H1 (cell line): Measurements from ENCODE around the gene ADAMTS17. TPM values are rescaled to one million over a fixed set of nuclear protein-coding genes. Genes with fewer than 3 reads are reported as not detected.
A peak's percentile ranks its signal among the peaks of the same experiment; 100 is the strongest.

ENCODE experiments used
- CTCF ChIA-PET: fragments of 300-600 bp; sonication (Branson Sonifier 250); formaldehyde crosslinking; loops from one replicate; lab custom pipeline; 2021; ENCODE audit not compliant: partially characterized antibody; lab: Charles Lee
- POLR2A ChIA-PET: fragments of 300-600 bp; sonication (Branson Sonifier 250); formaldehyde crosslinking; loops from one replicate; lab custom pipeline; 2021; ENCODE audit warnings: inconsistent platforms; ENCODE audit not compliant: partially characterized antibody; lab: Charles Lee
- DNase-seq, 2 experiments: peaks; one replicate each; pipeline versions ENCODE4 v3.0.0 to v3.0.0-alpha.2; 2010 to 2022; ENCODE audit warnings: low spot score in 2 of 2, low read depth in 1 of 2, mixed read lengths in 1 of 2
- FAIRE-seq: peaks from 2 replicates; lab custom pipeline; 2011; peaks lifted over from hg19 to GRCh38; lab: Jason Lieb, UNC
- H2AFZ ChIP-seq: 2 replicates; pipeline ENCODE4 v1.8.1; 2012; ENCODE audit warnings: low read length, inconsistent platforms
- H2AK5ac ChIP-seq: 2 replicates; pipeline ENCODE4 v1.6.1; 2013; ENCODE audit warnings: low read depth, low read length
- H2BK120ac ChIP-seq: replicated peaks from 2 replicates; pipeline ENCODE3; 2013; ENCODE audit warnings: low read depth, low read length, inconsistent platforms
- H2BK12ac ChIP-seq: 2 replicates; pipeline ENCODE4 v1.6.1; 2013; ENCODE audit warnings: low read depth, low read length
- H2BK15ac ChIP-seq: 2 replicates; pipeline ENCODE4 v1.6.1; 2013; ENCODE audit warnings: low read length
- H2BK20ac ChIP-seq: 2 replicates; pipeline ENCODE4 v1.6.1; 2013; ENCODE audit warnings: low read length
- H2BK5ac ChIP-seq: 2 replicates; pipeline ENCODE4 v1.6.1; 2013; ENCODE audit warnings: low read depth, low read length
- H3K14ac ChIP-seq: 2 replicates; pipeline ENCODE4 v1.6.1; 2013; ENCODE audit warnings: inconsistent platforms; ENCODE audit not compliant: insufficient read length
- H3K18ac ChIP-seq: 2 replicates; pipeline ENCODE4 v1.6.1; 2013; ENCODE audit warnings: low read length; ENCODE audit errors: extremely low read depth
- H3K23ac ChIP-seq: 2 replicates; pipeline ENCODE4 v1.6.1; 2013; ENCODE audit warnings: inconsistent platforms; ENCODE audit not compliant: insufficient read length
- H3K23me2 ChIP-seq: 2 replicates; pipeline ENCODE4 v1.6.1; 2013; ENCODE audit warnings: low read depth, low read length
- H3K27ac ChIP-seq: 2 replicates; pipeline ENCODE4 v1.6.1; 2011; ENCODE audit warnings: low read depth, low read length, inconsistent platforms
- H3K27me3 ChIP-seq, 4 experiments: replicated peaks in 1 of 4; 1 replicate in 1 of 4; 2 replicates in 3 of 4; pipeline versions ENCODE4 v1.6.1 to v1.8.1; 2011 to 2013; ENCODE audit warnings: low read length in 3 of 4, mild to moderate bottlenecking in 3 of 4, inconsistent platforms in 2 of 4, mixed read lengths in 2 of 4, moderate library complexity in 1 of 4; ENCODE audit not compliant: control insufficient read depth in 3 of 4, insufficient read depth in 3 of 4; ENCODE audit errors: extremely low read depth in 1 of 4
- H3K36me3 ChIP-seq, 4 experiments: 2 replicates each; pipeline versions ENCODE4 v1.6.1 to v1.8.1; 2011 to 2013; ENCODE audit warnings: mild to moderate bottlenecking in 4 of 4, low read length in 3 of 4, moderate library complexity in 2 of 4, control low read depth in 1 of 4, inconsistent platforms in 1 of 4; ENCODE audit not compliant: insufficient read depth in 4 of 4, control insufficient read depth in 2 of 4
- H3K4ac ChIP-seq: replicated peaks from 2 replicates; pipeline ENCODE3; 2013; ENCODE audit warnings: low read length, low read depth, mixed read lengths, inconsistent platforms; ENCODE audit not compliant: insufficient read length
- H3K4me1 ChIP-seq, 4 experiments: replicated peaks in 1 of 4; 1 replicate in 1 of 4; 2 replicates in 3 of 4; pipeline versions ENCODE4 v1.6.1 to v1.8.1; 2011 to 2013; ENCODE audit warnings: low read length in 3 of 4, inconsistent platforms in 2 of 4, mixed read lengths in 1 of 4; ENCODE audit not compliant: insufficient read depth in 4 of 4, control insufficient read depth in 3 of 4
- H3K4me2 ChIP-seq, 2 experiments: 2 replicates each; pipeline versions ENCODE4 v1.6.1 to v1.8.1; 2011 to 2013; ENCODE audit warnings: low read depth in 2 of 2, low read length in 2 of 2, control low read depth in 1 of 2, inconsistent platforms in 1 of 2, mild to moderate bottlenecking in 1 of 2; ENCODE audit not compliant: insufficient read depth in 1 of 2
- H3K4me3 ChIP-seq, 4 experiments: fragments of 200-600, 300-600 bp in 1 of 4; sonication (generic), shearing (Covaris generic), sonication (Bioruptor Twin) in 1 of 4; 2 replicates each; pipeline versions ENCODE4 v1.5.1 to v1.8.1; 2011 to 2016; ENCODE audit warnings: low read length in 4 of 4, low read depth in 3 of 4, control low read depth in 2 of 4, inconsistent platforms in 2 of 4, mild to moderate bottlenecking in 2 of 4, mixed read lengths in 1 of 4, moderate library complexity in 1 of 4; ENCODE audit not compliant: insufficient read depth in 2 of 4; ENCODE audit errors: extremely low read depth in 1 of 4
- H3K56ac ChIP-seq: replicated peaks from 2 replicates; pipeline ENCODE3; 2013; ENCODE audit warnings: low read depth, mild to moderate bottlenecking, mixed read lengths, low read length, inconsistent platforms; ENCODE audit not compliant: insufficient read length
- H3K79me1 ChIP-seq: 2 replicates; pipeline ENCODE4 v1.6.1; 2013; ENCODE audit warnings: low read depth, low read length, control low read depth
- H3K79me2 ChIP-seq, 2 experiments: 2 replicates each; pipeline versions ENCODE4 v1.6.1 to v1.8.1; 2012 to 2013; ENCODE audit warnings: low read length in 2 of 2, mild to moderate bottlenecking in 2 of 2, inconsistent platforms in 1 of 2; ENCODE audit not compliant: insufficient read depth in 2 of 2, control insufficient read depth in 1 of 2
- H3K9ac ChIP-seq, 4 experiments: replicated peaks in 1 of 4; 1 replicate in 1 of 4; 2 replicates in 3 of 4; pipeline versions ENCODE4 v1.6.1 to v1.8.1; 2011 to 2013; ENCODE audit warnings: low read depth in 3 of 4, low read length in 3 of 4, control low read depth in 2 of 4, mild to moderate bottlenecking in 2 of 4, moderate library complexity in 2 of 4, inconsistent platforms in 1 of 4; ENCODE audit errors: extremely low read depth in 1 of 4
- H3K9me3 ChIP-seq, 2 experiments: 2 replicates each; pipeline versions ENCODE4 v1.6.1 to v1.8.1; 2012 to 2013; ENCODE audit warnings: mild to moderate bottlenecking in 2 of 2, moderate library complexity in 2 of 2, control low read depth in 1 of 2, inconsistent platforms in 1 of 2, low read depth in 1 of 2, low read length in 1 of 2, mixed read lengths in 1 of 2; ENCODE audit not compliant: insufficient read depth in 2 of 2
- H4K20me1 ChIP-seq, 2 experiments: replicated peaks in 1 of 2; 2 replicates each; pipeline versions ENCODE3 to v1.8.1; 2011 to 2013; ENCODE audit warnings: inconsistent platforms in 2 of 2, low read length in 2 of 2, mild to moderate bottlenecking in 1 of 2; ENCODE audit not compliant: insufficient read depth in 2 of 2, control insufficient read depth in 1 of 2
- H4K5ac ChIP-seq: 2 replicates; pipeline ENCODE4 v1.6.1; 2013; ENCODE audit warnings: low read length, low read depth, mixed read lengths, inconsistent platforms; ENCODE audit not compliant: insufficient read length
- H4K8ac ChIP-seq: 2 replicates; pipeline ENCODE4 v1.8.0; 2013; ENCODE audit warnings: mild to moderate bottlenecking, moderate library complexity, low read length, inconsistent platforms; ENCODE audit not compliant: insufficient read depth; ENCODE audit errors: extremely low read depth
- H4K91ac ChIP-seq: replicated peaks from 2 replicates; pipeline ENCODE3; 2013; ENCODE audit warnings: low read length, mixed read lengths, inconsistent platforms; ENCODE audit not compliant: insufficient read length
- KDM5A ChIP-seq: fragments of 200-600 bp; IDR thresholded peaks from 2 replicates; pipeline ENCODE4 v1.7.1; 2012; ENCODE audit warnings: mild to moderate bottlenecking, low read length, inconsistent platforms, mixed read lengths
- RNF2 ChIP-seq: fragments of 200-900, 300-1000 bp; sonication (generic); IDR thresholded peaks from 2 replicates; pipeline ENCODE4 v1.7.1; 2016; ENCODE audit warnings: borderline replicate concordance, low read depth, mild to moderate bottlenecking, antibody characterized with exemption, low read length; ENCODE audit not compliant: poor library complexity, severe bottlenecking; ENCODE audit errors: missing control alignments
- WGBS, 2 experiments: shearing (Covaris generic) in 1 of 2; methylation state at CpG; one replicate each; pipeline versions ENCODE4 v1.1.6 to v1.1.7; 2013 to 2015; ENCODE audit warnings: low lambda C conversion rate in 2 of 2, mixed read lengths in 2 of 2, inconsistent platforms in 1 of 2, low coverage in 1 of 2, missing lambda C conversion rate in 1 of 2; ENCODE audit not compliant: insufficient replicate concordance in 2 of 2, insufficient coverage in 1 of 2, insufficient read length in 1 of 2; ENCODE audit errors: extremely low coverage in 1 of 2, missing lambda C conversion rate in 1 of 2; 5-methylcytosine and 5-hydroxymethylcytosine counted together
- polyA plus RNA-seq, 7 experiments: library from polyadenylated mRNA; depleted of rRNA in 3 of 7; stranded (reverse) in 5 of 7; unstranded in 2 of 7; fragments of >200 nt in 5 of 7; fragments of 200-250 nt in 2 of 7; gene quantifications; 1 replicate in 5 of 7; 2 replicates in 1 of 7; 4 replicates in 1 of 7; pipeline versions ENCODE4 v1.2.1 to v1.2.3, GENCODE V29; 2011 to 2013; ENCODE audit warnings: missing spikeins in 2 of 7, mixed read lengths in 2 of 7
- total RNA-seq: library from RNA; stranded (reverse); fragmentation: NEBNext Ultra II Directional; extraction: Animal tissue kit (Norgen Biotek cat#: 25700); gene quantifications from 2 replicates; pipeline ENCODE4 v1.2.1, GENCODE V29; 2021

Gene ADAMTS17
- total and polyA plus RNA-seq, 2 of the 8 experiments (the other 6 are each of a cell fraction or from before 2014, with no cell fraction given), result 0.51 to 1.7 TPM

DNA sequence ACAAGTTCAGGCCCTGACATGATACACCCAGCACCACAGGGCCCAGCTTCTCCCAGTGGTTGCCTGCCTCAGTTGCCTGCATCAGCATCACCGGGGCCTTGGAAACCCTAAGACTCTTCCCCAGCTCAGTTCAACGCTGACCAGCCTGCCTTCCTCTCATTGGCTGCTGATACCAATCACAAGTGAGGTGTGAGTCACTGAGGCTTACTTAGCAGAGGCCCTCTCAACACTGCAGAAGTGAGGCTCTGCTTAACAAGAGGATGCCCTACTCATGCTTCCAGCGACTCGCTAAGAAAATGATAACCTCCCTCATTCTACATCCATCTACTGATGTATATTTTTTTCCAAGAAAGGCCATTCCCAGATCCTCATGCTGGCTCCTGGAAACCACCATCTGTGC is 151.9 kb downstream of the ADAMTS17 start:
- Histone ChIP-seq H3K4me2 (no peak overlapping the region), H3K23me2 (no peaks in the 10 kb centered on the region), H3K4ac (no peak overlapping the region), H3K27me3 (no peaks in the 10 kb centered on the region), H3K4me3 (no peak overlapping the region), H2BK15ac (no peak overlapping the region), H2BK120ac (no peak overlapping the region), H3K36me3 (no peaks in the 10 kb centered on the region), H4K8ac (0 out of 2 replicates have a peak overlapping the region, but pooled peaks have one; percentile 5), H3K9ac (no peak overlapping the region), H3K9me3 (no peaks in the 10 kb centered on the region), H3K4me1 (peaks cover 0 to 17% (median 4%) of the 10 kb centered on the region in 4 experiments; a peak in 5 of 7 replicates), H4K20me1 (no peaks in the 10 kb centered on the region), H4K91ac (no peak overlapping the region), H2BK20ac (no peak overlapping the region), H3K56ac (no peak overlapping the region), H3K79me1 (no peaks in the 10 kb centered on the region), H2BK12ac (no peak overlapping the region), H3K23ac (no peak overlapping the region), H3K27ac (no peak overlapping the region), H3K14ac (no peak overlapping the region), H2AFZ (no peak overlapping the region), H4K5ac (no peak overlapping the region), H2AK5ac (no peak overlapping the region), H3K79me2 (no peaks in the 10 kb centered on the region), H3K18ac (no peak overlapping the region), H2BK5ac (no peak overlapping the region)
- ChIA-PET POLR2A (no interaction called here), CTCF (interaction anchor here (0.8 kb wide), 1 partner anchor 16 kb away, joined by 3 read pairs; no protein-coding TSS in a partner anchor)
- WGBS, 2 experiments, result 88% methylated on average over 4 of the region's 4 CpGs; no CpG with 5 or more reads in 1 of the 2 experiments
- no peak for DNase-seq
- TF ChIP-seq RNF2, result no peak
- no peak for TF ChIP-seq KDM5A
- FAIRE-seq, result no peak
